ENCODE results near the gene FAM169A.
"Not testable (repeated sequence)": the region's sequence is repeated elsewhere in the genome, so short reads cannot be mapped to it uniquely, and the experiment has no call there.

Gene FAM169A

DNA sequence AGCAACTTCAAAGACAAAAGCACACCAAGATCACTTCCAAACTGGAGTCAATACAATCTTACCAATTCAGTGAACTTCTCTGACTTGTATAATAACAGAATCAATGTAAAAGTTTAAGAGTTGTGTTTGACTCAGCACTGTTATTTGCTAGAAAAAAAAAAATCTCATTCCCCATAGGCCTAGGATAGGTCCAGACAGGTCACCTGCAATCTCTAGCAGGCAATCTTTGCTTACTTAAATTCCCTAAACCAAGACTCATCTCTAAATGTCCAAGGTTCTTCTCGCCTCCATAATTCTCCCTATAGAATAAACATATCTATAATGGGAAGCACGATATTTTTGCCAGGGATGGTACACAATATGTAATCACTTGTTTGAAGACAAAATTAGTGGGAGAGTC, 2.5 kb downstream of the FAM169A start:
- no peak for TF ChIP-seq CTCF (IDR thresholded peaks at IDR 0.05; ENCODE audit: low read depth, low read length)
- no peak overlapping the region for H3K4me3 ChIP-seq (ENCODE audit: low read depth, low read length)

GRCh38 chr5:74862221-74862620, 4.0 kb downstream of the FAM169A start:
- H3K4me3 ChIP-seq (ENCODE audit: low read depth, low read length), result no peak overlapping the region
- TF ChIP-seq CTCF (IDR thresholded peaks at IDR 0.05; ENCODE audit: low read depth, low read length), result no peak

GRCh38 chr5:74856975-74857374, 9.2 kb downstream of the FAM169A start:
- not testable (repeated sequence) for H3K4me3 ChIP-seq (ENCODE audit: low read depth, low read length)

- H3K4me3 ChIP-seq (ENCODE audit: low read depth, low read length), result no peak overlapping the region
- TF ChIP-seq CTCF (IDR thresholded peaks at IDR 0.05; ENCODE audit: low read depth, low read length), result no peak
Measured at GRCh38 chr5:74853256-74853655, 12.9 kb downstream of the FAM169A start.

- no peak for TF ChIP-seq CTCF (IDR thresholded peaks at IDR 0.05; ENCODE audit: low read depth, low read length)
- no peak overlapping the region for H3K4me3 ChIP-seq (ENCODE audit: low read depth, low read length)
Measured at GRCh38 chr5:74851684-74852353, 14.4 kb downstream of the FAM169A start.

DNA sequence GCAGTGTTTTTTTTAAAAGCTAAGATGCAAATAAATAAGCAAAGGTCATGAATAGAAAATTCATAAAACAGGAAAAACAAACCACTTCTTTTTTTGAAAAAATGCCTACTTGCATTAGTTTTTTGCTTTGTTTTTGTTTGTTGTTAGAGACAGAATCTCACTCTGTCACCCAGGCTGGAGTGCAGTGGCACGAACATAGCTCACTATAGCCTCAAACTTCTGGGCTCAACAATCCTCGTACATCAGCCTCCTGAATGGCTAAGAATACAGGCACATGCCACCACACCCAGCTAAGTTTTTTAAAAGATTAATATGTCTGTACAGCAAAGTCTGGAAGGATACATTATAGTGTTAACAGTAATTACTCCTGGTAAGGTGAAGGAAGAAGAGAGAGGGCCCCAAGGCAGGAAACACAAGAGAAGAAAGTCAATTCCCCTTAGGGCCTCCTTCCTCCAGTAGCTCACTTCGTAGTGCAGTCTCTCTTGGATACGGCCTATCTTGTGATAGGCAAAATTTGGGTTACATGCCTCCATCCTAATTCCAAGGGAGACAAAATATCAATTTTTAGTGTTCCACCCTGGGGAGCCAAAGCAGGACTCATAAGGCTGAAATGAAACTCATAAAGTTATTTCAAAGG, 15.3 kb downstream of the FAM169A start:
- TF ChIP-seq CTCF (IDR thresholded peaks at IDR 0.05; ENCODE audit: low read depth, low read length), result no peak
- no peak overlapping the region for H3K4me3 ChIP-seq (ENCODE audit: low read depth, low read length)

DNA sequence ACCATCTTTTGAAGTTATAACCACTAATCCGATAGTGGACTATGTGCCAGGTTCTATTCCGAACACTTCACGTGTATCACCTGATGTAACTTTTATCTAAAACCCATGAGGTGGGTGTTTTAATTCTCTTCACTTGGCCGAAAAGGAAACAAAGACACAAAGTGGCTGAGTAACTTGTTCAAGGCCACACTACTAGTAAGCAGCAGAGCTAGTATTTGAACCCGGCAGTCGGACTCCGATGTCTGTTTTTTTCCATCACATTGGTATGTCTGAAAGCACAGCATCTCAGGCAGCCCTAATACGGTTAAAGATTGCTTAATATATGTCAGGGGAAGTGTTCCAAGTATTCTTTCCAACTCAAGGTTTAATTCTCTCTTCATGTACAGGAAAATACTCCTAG, 16.2 kb downstream of the FAM169A start:
- TF ChIP-seq CTCF (IDR thresholded peaks at IDR 0.05; ENCODE audit: low read depth, low read length), result no peak

More for the DNA sequence above, 16.2 kb downstream of the FAM169A start:
- no peak overlapping the region for H3K4me3 ChIP-seq (ENCODE audit: low read depth, low read length)

Data from WI38 (cell line).